ENCODE results near the gene CNNM3. TPM values are rescaled to one million over a fixed set of nuclear protein-coding genes. Genes with fewer than 3 reads are reported as not detected.
"Not testable (repeated sequence)": the region's sequence is repeated elsewhere in the genome, so short reads cannot be mapped to it uniquely, and the experiment has no call there.

CNNM3 gene
- total RNA-seq, 1 experiment from 2014 or later: 7.0 TPM

- no peaks in the 10 kb centered on the region for H3K9me2 ChIP-seq (replicated peaks; ENCODE audit: insufficient read depth, low read length)
- no peak overlapping the region for H3K4me3 ChIP-seq (ENCODE audit: low read length)
- no peak overlapping the region for H3K27ac ChIP-seq (ENCODE audit: low read length)
- H3K79me2 ChIP-seq (ENCODE audit: low read length): peaks cover 34% of the 10 kb centered on the region
- H3K27me3 ChIP-seq (ENCODE audit: low read length): no peaks in the 10 kb centered on the region
- H4K20me1 ChIP-seq (ENCODE audit: insufficient read depth, low read depth, low read length): no peaks in the 10 kb centered on the region
- no peaks in the 10 kb centered on the region for H3K9me3 ChIP-seq (ENCODE audit: low read length)
- no peak overlapping the region for H2AFZ ChIP-seq (ENCODE audit: low read length)
- H3K36me3 ChIP-seq (ENCODE audit: insufficient read depth, low read length): no peaks in the 10 kb centered on the region; the same call in 1 of the 2 replicates
- DNase-seq: no peak
- peaks cover 17% of the 10 kb centered on the region for H3K4me1 ChIP-seq (ENCODE audit: low read length)
- no peak overlapping the region for H3K4me2 ChIP-seq (ENCODE audit: low read depth, low read length, poor library complexity, severe bottlenecking)
- H3K9ac ChIP-seq (ENCODE audit: low read length): no peak overlapping the region
Observed at GRCh38 chr2:96859099-96859649, 43.1 kb downstream of the CNNM3 start.

- H3K9me2 ChIP-seq (replicated peaks; ENCODE audit: insufficient read depth, low read length): no peaks in the 10 kb centered on the region
- H3K36me3 ChIP-seq (ENCODE audit: insufficient read depth, low read length): no peaks in the 10 kb centered on the region
- H3K27ac ChIP-seq (ENCODE audit: low read length): no peak overlapping the region
- peaks cover 17% of the 10 kb centered on the region for H3K4me1 ChIP-seq (ENCODE audit: low read length)
- no peak overlapping the region for H3K4me2 ChIP-seq (ENCODE audit: low read depth, low read length, poor library complexity, severe bottlenecking)
- no peaks in the 10 kb centered on the region for H4K20me1 ChIP-seq (ENCODE audit: insufficient read depth, low read depth, low read length)
- H3K9me3 ChIP-seq (ENCODE audit: low read length): no peaks in the 10 kb centered on the region
- H2AFZ ChIP-seq (ENCODE audit: low read length): no peak overlapping the region
- no peak overlapping the region for H3K9ac ChIP-seq (ENCODE audit: low read length)
- DNase-seq: no peak
- H3K4me3 ChIP-seq (ENCODE audit: low read length): no peak overlapping the region
- peaks cover 29% of the 10 kb centered on the region for H3K79me2 ChIP-seq (ENCODE audit: low read length)
- H3K27me3 ChIP-seq (ENCODE audit: low read length): no peaks in the 10 kb centered on the region
Observed at GRCh38 chr2:96859681-96860064, 43.6 kb downstream of the CNNM3 start.

DNA sequence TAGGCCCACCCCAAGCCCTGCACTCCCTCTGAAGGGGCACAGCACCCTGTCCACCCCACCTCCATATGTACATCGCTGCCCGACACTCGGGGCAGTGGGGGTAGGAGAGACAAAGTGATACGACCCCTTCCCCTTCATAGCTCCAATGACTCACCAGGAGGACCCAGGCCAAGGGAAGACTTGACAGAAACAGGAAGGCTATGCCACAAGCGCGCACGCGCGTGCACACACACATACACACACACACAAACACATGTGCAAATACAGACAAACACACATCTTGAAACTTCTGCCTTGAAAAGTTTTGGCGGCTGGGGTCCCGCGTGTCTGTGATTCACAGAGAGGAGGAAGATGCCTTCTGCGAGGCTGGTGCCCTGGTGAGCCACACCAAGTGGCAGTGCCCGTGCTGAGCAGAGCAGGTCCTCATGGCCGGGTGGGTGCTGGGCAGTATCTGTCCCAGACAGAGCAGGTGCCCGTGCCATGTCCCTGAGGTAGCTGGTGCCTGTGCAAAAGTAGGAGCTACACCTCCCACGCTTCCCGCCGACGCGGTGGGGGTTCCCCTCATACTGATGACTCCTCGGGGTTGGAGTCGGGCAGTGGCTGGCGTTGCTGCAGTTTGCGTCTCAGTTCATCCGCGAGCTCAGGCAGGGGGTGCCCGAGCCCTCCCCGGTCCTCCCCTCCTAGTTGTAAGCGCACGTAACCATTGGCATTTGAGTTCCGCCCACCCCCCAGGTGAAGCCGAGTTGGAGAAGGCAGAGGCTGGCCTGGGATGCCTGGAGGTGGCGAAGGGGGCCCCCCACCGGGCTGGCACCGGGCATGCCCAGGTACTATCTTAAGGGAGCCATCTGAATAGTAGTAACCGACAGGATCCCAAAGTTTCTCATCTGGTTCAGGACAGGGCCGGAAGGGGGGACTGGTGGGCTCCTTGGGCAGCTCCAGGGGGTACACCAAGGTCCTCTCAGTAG lies 44.3 kb downstream of the CNNM3 start:
- no peak overlapping the region for H3K9ac ChIP-seq (ENCODE audit: low read length)
- H3K36me3 ChIP-seq (ENCODE audit: insufficient read depth, low read length): no peaks in the 10 kb centered on the region
- no peak overlapping the region for H3K4me2 ChIP-seq (ENCODE audit: low read depth, low read length, poor library complexity, severe bottlenecking)
- no peaks in the 10 kb centered on the region for H4K20me1 ChIP-seq (ENCODE audit: insufficient read depth, low read depth, low read length)
- H3K9me2 ChIP-seq (replicated peaks; ENCODE audit: insufficient read depth, low read length): no peaks in the 10 kb centered on the region
- H2AFZ ChIP-seq (ENCODE audit: low read length): no peak overlapping the region
- H3K4me3 ChIP-seq (ENCODE audit: low read length): no peak overlapping the region
- no peaks in the 10 kb centered on the region for H3K27me3 ChIP-seq (ENCODE audit: low read length)
- H3K4me1 ChIP-seq (ENCODE audit: low read length): peaks cover 17% of the 10 kb centered on the region
- no peak for DNase-seq
- peaks cover 23% of the 10 kb centered on the region for H3K79me2 ChIP-seq (ENCODE audit: low read length)
- H3K27ac ChIP-seq (ENCODE audit: low read length): no peak overlapping the region
- H3K9me3 ChIP-seq (ENCODE audit: low read length): no peaks in the 10 kb centered on the region

DNA sequence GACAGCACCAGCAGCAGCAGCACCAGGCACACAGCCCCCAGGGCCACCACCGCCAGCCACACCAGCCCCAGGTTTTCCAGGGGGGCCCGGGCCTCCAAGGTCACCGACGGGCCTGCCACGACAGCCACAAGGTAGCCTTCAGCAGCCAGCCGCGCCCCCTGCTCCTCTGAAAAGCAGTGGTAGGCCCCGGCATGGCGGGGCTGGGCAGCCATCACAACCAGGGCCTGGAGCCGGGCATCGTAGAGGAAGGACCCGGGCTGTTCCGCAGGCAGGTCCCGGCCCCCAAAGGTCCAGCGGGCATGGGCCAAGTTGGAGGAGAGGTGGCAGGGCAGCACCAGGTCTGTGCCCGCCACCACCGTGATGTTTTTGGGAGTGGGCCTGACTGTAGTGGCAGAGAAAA lies 45.0 kb downstream of the CNNM3 start:
- peaks cover 17% of the 10 kb centered on the region for H3K79me2 ChIP-seq (ENCODE audit: low read length)
- no peak overlapping the region for H3K4me2 ChIP-seq (ENCODE audit: low read depth, low read length, poor library complexity, severe bottlenecking)
- H3K9me2 ChIP-seq (replicated peaks; ENCODE audit: insufficient read depth, low read length): no peaks in the 10 kb centered on the region
- no peak overlapping the region for H2AFZ ChIP-seq (ENCODE audit: low read length)
- no peak overlapping the region for H3K27ac ChIP-seq (ENCODE audit: low read length)
- H3K27me3 ChIP-seq (ENCODE audit: low read length): no peaks in the 10 kb centered on the region
- H3K4me1 ChIP-seq (ENCODE audit: low read length): peaks cover 15% of the 10 kb centered on the region
- H3K4me3 ChIP-seq (ENCODE audit: low read length): no peak overlapping the region
- H3K36me3 ChIP-seq (ENCODE audit: insufficient read depth, low read length): no peaks in the 10 kb centered on the region
- H3K9me3 ChIP-seq (ENCODE audit: low read length): no peaks in the 10 kb centered on the region
- no peak overlapping the region for H3K9ac ChIP-seq (ENCODE audit: low read length)
- DNase-seq: no peak
- H4K20me1 ChIP-seq (ENCODE audit: insufficient read depth, low read depth, low read length): no peaks in the 10 kb centered on the region

GRCh38 chr2:96863056-96863455 lies 47.0 kb downstream of the CNNM3 start:
- not testable (repeated sequence) for H3K9me3 ChIP-seq (ENCODE audit: low read length); DNase-seq; H3K9me2 ChIP-seq (replicated peaks; ENCODE audit: insufficient read depth, low read length); H3K27ac ChIP-seq (ENCODE audit: low read length); H3K79me2 ChIP-seq (ENCODE audit: low read length); H2AFZ ChIP-seq (ENCODE audit: low read length); H3K36me3 ChIP-seq (ENCODE audit: insufficient read depth, low read length); H3K27me3 ChIP-seq (ENCODE audit: low read length); H4K20me1 ChIP-seq (ENCODE audit: insufficient read depth, low read depth, low read length); H3K9ac ChIP-seq (ENCODE audit: low read length); H3K4me2 ChIP-seq (ENCODE audit: low read depth, low read length, poor library complexity, severe bottlenecking); H3K4me3 ChIP-seq (ENCODE audit: low read length)
- peaks cover 14% of the 10 kb centered on the region for H3K4me1 ChIP-seq (ENCODE audit: low read length)

- Histone ChIP-seq H3K27ac (ENCODE audit: low read length) (no peak overlapping the region), H3K9me2 (replicated peaks; ENCODE audit: insufficient read depth, low read length) (no peaks in the 10 kb centered on the region), H4K20me1 (ENCODE audit: insufficient read depth, low read depth, low read length) (no peaks in the 10 kb centered on the region), H3K27me3 (ENCODE audit: low read length) (no peaks in the 10 kb centered on the region), H2AFZ (ENCODE audit: low read length) (no peak overlapping the region), H3K4me2 (ENCODE audit: low read depth, low read length, poor library complexity, severe bottlenecking) (no peak overlapping the region), H3K4me3 (ENCODE audit: low read length) (no peak overlapping the region), H3K36me3 (ENCODE audit: insufficient read depth, low read length) (no peaks in the 10 kb centered on the region), H3K9ac (ENCODE audit: low read length) (no peak overlapping the region), H3K9me3 (ENCODE audit: low read length) (no peaks in the 10 kb centered on the region), H3K79me2 (ENCODE audit: low read length) (no peaks in the 10 kb centered on the region), H3K4me1 (ENCODE audit: low read length) (peaks cover 11% of the 10 kb centered on the region)
- DNase-seq: no peak
Observed at GRCh38 chr2:96863575-96864342, 47.7 kb downstream of the CNNM3 start.

DNA sequence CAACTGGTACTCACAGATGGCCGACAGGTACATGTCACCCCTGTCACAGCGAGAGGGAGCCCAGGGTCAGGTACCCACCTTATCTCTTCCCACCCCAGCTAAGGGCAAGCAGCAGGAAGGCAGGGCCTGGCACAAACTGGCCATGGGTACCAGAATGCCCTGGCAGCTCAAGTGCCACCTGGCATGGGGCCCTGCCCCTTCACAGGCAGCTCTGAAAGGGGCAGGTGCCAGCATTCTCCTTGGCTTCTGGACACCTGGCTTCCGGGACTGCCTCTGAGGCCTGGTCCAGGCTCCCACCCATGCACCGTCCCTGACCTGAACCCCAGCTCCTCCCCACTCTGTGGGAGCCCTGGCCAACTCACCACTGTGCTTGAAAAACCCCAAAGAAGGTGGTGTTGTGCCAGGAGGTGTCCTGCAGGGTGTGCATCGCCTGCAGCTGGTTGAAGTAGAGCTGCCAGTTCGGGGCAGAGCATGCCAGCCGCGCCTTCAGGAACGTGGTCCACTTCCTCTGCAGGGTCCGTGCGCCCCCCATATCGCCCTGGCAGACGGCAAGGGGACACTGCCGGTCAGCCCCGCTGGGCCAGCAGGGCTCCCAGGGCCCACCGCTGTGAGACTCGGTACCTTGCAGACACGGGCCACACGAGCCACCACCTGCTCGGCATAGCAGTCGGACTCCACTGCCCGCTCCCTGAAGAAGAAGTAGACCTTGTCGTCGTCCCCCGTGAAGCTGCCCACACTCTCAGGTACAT lies 48.4 kb downstream of the CNNM3 start:
- Histone ChIP-seq H3K27me3 (ENCODE audit: low read length) (no peaks in the 10 kb centered on the region), H3K4me3 (ENCODE audit: low read length) (no peak overlapping the region), H4K20me1 (ENCODE audit: insufficient read depth, low read depth, low read length) (no peaks in the 10 kb centered on the region), H2AFZ (ENCODE audit: low read length) (no peak overlapping the region), H3K4me1 (ENCODE audit: low read length) (peaks cover 11% of the 10 kb centered on the region), H3K9me3 (ENCODE audit: low read length) (no peaks in the 10 kb centered on the region), H3K9ac (ENCODE audit: low read length) (no peak overlapping the region), H3K79me2 (ENCODE audit: low read length) (no peaks in the 10 kb centered on the region), H3K27ac (ENCODE audit: low read length) (no peak overlapping the region), H3K4me2 (ENCODE audit: low read depth, low read length, poor library complexity, severe bottlenecking) (no peak overlapping the region), H3K36me3 (ENCODE audit: insufficient read depth, low read length) (no peaks in the 10 kb centered on the region), H3K9me2 (replicated peaks; ENCODE audit: insufficient read depth, low read length) (no peaks in the 10 kb centered on the region)
- no peak for DNase-seq
